Subcutaneous adipose tissue (tissue), 4 donors: ENCODE measurements around the gene HOTAIR. TPM values are rescaled to one million over a fixed set of nuclear protein-coding genes. Genes with fewer than 3 reads are reported as not detected.

Experiments
- CTCF ChIP-seq: fragments of 450-650 bp; IDR thresholded peaks from one replicate; pipeline ENCODE4 v1.5.1; 2016; ENCODE audit warnings: low read depth, mild to moderate bottlenecking, control low read depth, antibody characterized with exemption, moderate library complexity
- total RNA-seq, 4 donors: library from RNA; depleted of rRNA; stranded (reverse); fragments of >200 nt; gene quantifications; one replicate each; pipeline ENCODE4 v1.1.0, GENCODE V29; 2016

The HOTAIR gene
- total RNA-seq, 4 donors from 2014 or later: 0.34 to 3.4 (median 0.61) TPM

- no peak for TF ChIP-seq CTCF
Measured at GRCh38 chr12:53996240-53997203, 21.8 kb upstream of the HOTAIR start.

- no peak for TF ChIP-seq CTCF
Measured at GRCh38 chr12:53995378-53996239, 20.9 kb upstream of the HOTAIR start.

- TF ChIP-seq CTCF: no peak
Measured at GRCh38 chr12:53995002-53995377, 20.2 kb upstream of the HOTAIR start.

- no peak for TF ChIP-seq CTCF
Measured at GRCh38 chr12:53994264-53995001, 19.7 kb upstream of the HOTAIR start.

GRCh38 chr12:53994009-53994263, 19.2 kb upstream of the HOTAIR start:
- TF ChIP-seq CTCF: no peak

GRCh38 chr12:53993162-53994008, 18.6 kb upstream of the HOTAIR start:
- no peak for TF ChIP-seq CTCF
